ENCODE data around the gene PML.
A peak's percentile ranks its signal among the peaks of the same experiment; 100 is the strongest.
"Not testable (repeated sequence)": the region's sequence is repeated elsewhere in the genome, so short reads cannot be mapped to it uniquely, and the experiment has no call there.

PML gene

GRCh38 chr15:73959801-73960200, 34.7 kb upstream of the PML start:
- DNase-seq = no peak

- not testable (repeated sequence) for DNase-seq
Observed at GRCh38 chr15:73960472-73961070, 33.9 kb upstream of the PML start.

- DNase-seq = no peak
Observed at GRCh38 chr15:73962433-73962832, 32.1 kb upstream of the PML start.

GRCh38 chr15:73964736-73965093, 29.8 kb upstream of the PML start:
- DNase-seq = peak; percentile 56 to 68

- DNase-seq = no peak
Observed at GRCh38 chr15:73965094-73965757, 29.3 kb upstream of the PML start.

- no peak for DNase-seq
Observed at GRCh38 chr15:73965758-73966113, 28.8 kb upstream of the PML start.

- DNase-seq = no peak
Observed at GRCh38 chr15:73968461-73968860, 26.1 kb upstream of the PML start.

- DNase-seq = no peak
Observed at GRCh38 chr15:73969151-73969759, 25.3 kb upstream of the PML start.

GRCh38 chr15:73972984-73973682, 21.4 kb upstream of the PML start:
- DNase-seq = peak; percentile 72 to 77

- not testable (repeated sequence) for DNase-seq
Observed at GRCh38 chr15:73973683-73974200, 20.8 kb upstream of the PML start.

- DNase-seq = not testable (repeated sequence)
Observed at GRCh38 chr15:73975440-73976125, 18.9 kb upstream of the PML start.

- DNase-seq = no peak
Observed at GRCh38 chr15:73978896-73979295, 15.6 kb upstream of the PML start.

GRCh38 chr15:73979636-73980035, 14.9 kb upstream of the PML start:
- no peak for DNase-seq

- no peak for DNase-seq
Observed at GRCh38 chr15:73981761-73982221, 12.7 kb upstream of the PML start.

- DNase-seq = no peak
Observed at GRCh38 chr15:73982222-73982962, 12.1 kb upstream of the PML start.

- no peak for DNase-seq
Observed at GRCh38 chr15:73983211-73983727, 11.2 kb upstream of the PML start.

GRCh38 chr15:73983773-73984172, 10.7 kb upstream of the PML start:
- no peak for DNase-seq

GRCh38 chr15:73984208-73984979, 10.1 kb upstream of the PML start:
- no peak for DNase-seq

GRCh38 chr15:73985101-73985873, 9.2 kb upstream of the PML start:
- no peak for DNase-seq

GRCh38 chr15:73986055-73986775, 8.3 kb upstream of the PML start:
- DNase-seq = no peak

All from NCI-H187 (cell line).